Spleen (tissue), 11 donors: ENCODE data around the gene PARD6G. TPM values are rescaled to one million over a fixed set of nuclear protein-coding genes. Genes with fewer than 3 reads are reported as not detected.

Source experiments
- DNase-seq: peaks from one replicate; pipeline ENCODE4 v3.0.0-alpha.2; 2020
- H3K27ac ChIP-seq, 8 donors: fragments of 200-600 bp; sonication (generic) in 7 of 8; 1 replicate in 4 of 8; 2 replicates in 4 of 8; pipeline versions ENCODE4 v1.5.0 to v1.8.0; 2016 to 2021; ENCODE audit warnings: inconsistent platforms in 4 of 8, mild to moderate bottlenecking in 4 of 8, moderate library complexity in 1 of 8
- H3K27me3 ChIP-seq, 7 donors: fragments of 200-600 bp; sonication (generic) in 6 of 7; replicated peaks in 1 of 7; 1 replicate in 4 of 7; 2 replicates in 3 of 7; pipeline versions ENCODE4 v1.5.0 to v1.8.0; 2016 to 2021; ENCODE audit warnings: inconsistent platforms in 3 of 7, mild to moderate bottlenecking in 1 of 7
- H3K36me3 ChIP-seq, 6 donors: fragments of 200-600 bp; sonication (generic) in 5 of 6; 1 replicate in 4 of 6; 2 replicates in 2 of 6; pipeline versions ENCODE4 v1.5.0 to v1.8.0; 2016 to 2021; ENCODE audit warnings: inconsistent platforms in 2 of 6
- H3K4me1 ChIP-seq, 6 donors: fragments of 200-600 bp; sonication (generic) in 5 of 6; 1 replicate in 3 of 6; 2 replicates in 3 of 6; pipeline versions ENCODE4 v1.5.0 to v1.8.0; 2016 to 2021; ENCODE audit warnings: inconsistent platforms in 3 of 6
- H3K4me3 ChIP-seq, 8 donors: fragments of 200-600 bp; sonication (generic) in 7 of 8; 1 replicate in 4 of 8; 2 replicates in 4 of 8; pipeline versions ENCODE4 v1.5.0 to v1.8.0; 2016 to 2021; ENCODE audit warnings: inconsistent platforms in 4 of 8, mild to moderate bottlenecking in 4 of 8, moderate library complexity in 2 of 8
- H3K9me3 ChIP-seq, 8 donors: fragments of 200-600 bp; sonication (generic) in 7 of 8; 1 replicate in 4 of 8; 2 replicates in 4 of 8; pipeline versions ENCODE4 v1.5.0 to v1.8.0; 2016 to 2021; ENCODE audit warnings: inconsistent platforms in 4 of 8
- POLR2A ChIP-seq, 3 donors: fragments of 450-650 bp; IDR thresholded peaks; one replicate each; pipeline ENCODE4 v1.5.1; 2017; ENCODE audit warnings: antibody characterized with exemption in 3 of 3, mild to moderate bottlenecking in 1 of 3
- POLR2AphosphoS5 ChIP-seq, 3 donors: sonication (generic); formaldehyde crosslinking; IDR thresholded peaks; one replicate each; pipeline ENCODE4 v1.5.1; 2017; ENCODE audit warnings: antibody characterized with exemption in 3 of 3
- whole genome bisulfite sequencing, 5 donors: extraction: QIAGEN DNeasy Blood & Tissue Kit in 3 of 5; methylation state at CpG; one replicate each; pipeline versions ENCODE4 v1.1.5 to v1.1.7; 2013 to 2018; 5-methylcytosine and 5-hydroxymethylcytosine counted together
- intact Hi-C: fragments of 100-400 bp; cut with DNase I; formaldehyde crosslinking; loops from one replicate; pipeline ENCODE4 v1.15.0; 2023; ENCODE audit warnings: low total_unique reads
- polyA plus RNA-seq, 3 donors: library from polyadenylated mRNA; stranded (reverse); fragments of 200-250 nt; gene quantifications; one replicate each; pipeline ENCODE4 v1.2.1, GENCODE V29; 2013
- total RNA-seq, 7 donors: library from RNA; depleted of rRNA in 3 of 7; stranded (reverse); fragments of >200 nt in 3 of 7; fragmentation: NEBNext Ultra II Directional in 4 of 7; extraction: Animal tissue kit (Norgen Biotek cat#: 25700) in 4 of 7; gene quantifications; one replicate each; pipeline versions ENCODE4 v1.1.0 to v1.2.1, GENCODE V29; 2016 to 2021
- TF ChIP-seq, protein P1 (sequence below), 11 experiments: fragments of 200-600 bp in 7 of 11; fragments of 450-650 bp in 4 of 11; sonication (generic) in 4 of 11; IDR thresholded peaks in 8 of 11; conservative IDR thresholded peaks in 3 of 11; 1 replicate in 7 of 11; 2 replicates in 4 of 11; pipeline versions ENCODE4 v1.4.0 to v1.8.0; 2016 to 2021; ENCODE audit warnings: antibody characterized with exemption in 11 of 11, inconsistent platforms in 4 of 11, mild to moderate bottlenecking in 1 of 11
- donor health status: healthy with polysubstance abuse.
- donor health status: DM: no; HTN: no; CAD: no; lungs with moderate emphysema.
- donor health status: DM: no; HTN: no; CAD: no.
- donor health status: Bipolar disorder and iron deficiency.
- donor health status: healthy.
- donor health status: DM: no; HTN: no; CAD: no.
- donor health status: DM: yes; HTN: yes; CAD: no.

Gene PARD6G
- total and polyA plus RNA-seq, 10 donors: 0.30 to 6.8 (median 2.4) TPM

DNA sequence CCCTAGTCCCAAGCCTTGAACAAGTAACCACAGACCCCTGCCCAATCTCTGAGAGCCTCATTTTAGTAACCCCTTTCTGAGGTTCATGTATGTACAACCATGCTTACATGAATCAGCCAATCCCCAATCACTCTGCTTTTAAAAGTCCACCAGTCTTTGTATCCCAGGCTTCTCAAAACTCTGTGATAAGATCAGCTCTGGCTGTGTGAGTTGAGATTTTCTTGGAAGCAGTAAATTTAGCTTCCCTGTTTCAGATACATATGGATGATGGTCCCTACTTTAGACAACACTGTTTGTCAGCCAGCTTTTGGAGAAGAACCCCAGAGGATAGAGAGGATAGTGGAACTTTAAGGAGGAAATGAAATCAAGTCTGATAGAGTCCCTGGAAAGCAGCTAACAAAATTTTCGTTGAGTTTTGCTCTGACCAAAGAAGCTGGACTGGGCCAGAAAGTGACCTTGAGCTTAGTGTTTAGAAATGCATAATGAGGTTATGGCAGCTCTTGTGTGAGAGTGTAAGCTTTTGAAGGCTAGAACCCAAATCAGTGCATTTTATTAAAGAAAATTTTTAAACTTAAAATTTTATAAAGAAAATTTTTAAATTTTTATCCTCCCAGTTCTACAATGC, 134.6 kb downstream of the PARD6G start:
- Histone ChIP-seq H3K27me3 (no peaks in the 10 kb centered on the region), H3K4me1 (peaks cover 12 to 72% (median 34%) of the 10 kb centered on the region in 6 donors), H3K36me3 (peaks cover 0 to 5% (median 1%) of the 10 kb centered on the region in 6 donors), H3K9me3 (peaks cover 0 to 7% (median 0%) of the 10 kb centered on the region in 8 donors), H3K4me3 (no peak overlapping the region), H3K27ac (no peak overlapping the region)
- no peak for TF ChIP-seq POLR2A (IDR thresholded peaks at IDR 0.05)
- TF ChIP-seq, protein P1, sequence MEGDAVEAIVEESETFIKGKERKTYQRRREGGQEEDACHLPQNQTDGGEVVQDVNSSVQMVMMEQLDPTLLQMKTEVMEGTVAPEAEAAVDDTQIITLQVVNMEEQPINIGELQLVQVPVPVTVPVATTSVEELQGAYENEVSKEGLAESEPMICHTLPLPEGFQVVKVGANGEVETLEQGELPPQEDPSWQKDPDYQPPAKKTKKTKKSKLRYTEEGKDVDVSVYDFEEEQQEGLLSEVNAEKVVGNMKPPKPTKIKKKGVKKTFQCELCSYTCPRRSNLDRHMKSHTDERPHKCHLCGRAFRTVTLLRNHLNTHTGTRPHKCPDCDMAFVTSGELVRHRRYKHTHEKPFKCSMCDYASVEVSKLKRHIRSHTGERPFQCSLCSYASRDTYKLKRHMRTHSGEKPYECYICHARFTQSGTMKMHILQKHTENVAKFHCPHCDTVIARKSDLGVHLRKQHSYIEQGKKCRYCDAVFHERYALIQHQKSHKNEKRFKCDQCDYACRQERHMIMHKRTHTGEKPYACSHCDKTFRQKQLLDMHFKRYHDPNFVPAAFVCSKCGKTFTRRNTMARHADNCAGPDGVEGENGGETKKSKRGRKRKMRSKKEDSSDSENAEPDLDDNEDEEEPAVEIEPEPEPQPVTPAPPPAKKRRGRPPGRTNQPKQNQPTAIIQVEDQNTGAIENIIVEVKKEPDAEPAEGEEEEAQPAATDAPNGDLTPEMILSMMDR (IDR thresholded peaks at IDR 0.05 in 8 of 11, conservative IDR thresholded peaks at IDR 0.05 in 3 of 11): no peak
- no peak for TF ChIP-seq POLR2AphosphoS5 (IDR thresholded peaks at IDR 0.05)
- intact Hi-C loops: no loop called here
- WGBS, 5 donors: 21 to 60% (median 43%) methylated on average over 1 of the region's 1 CpG
- DNase-seq: no peak

DNA sequence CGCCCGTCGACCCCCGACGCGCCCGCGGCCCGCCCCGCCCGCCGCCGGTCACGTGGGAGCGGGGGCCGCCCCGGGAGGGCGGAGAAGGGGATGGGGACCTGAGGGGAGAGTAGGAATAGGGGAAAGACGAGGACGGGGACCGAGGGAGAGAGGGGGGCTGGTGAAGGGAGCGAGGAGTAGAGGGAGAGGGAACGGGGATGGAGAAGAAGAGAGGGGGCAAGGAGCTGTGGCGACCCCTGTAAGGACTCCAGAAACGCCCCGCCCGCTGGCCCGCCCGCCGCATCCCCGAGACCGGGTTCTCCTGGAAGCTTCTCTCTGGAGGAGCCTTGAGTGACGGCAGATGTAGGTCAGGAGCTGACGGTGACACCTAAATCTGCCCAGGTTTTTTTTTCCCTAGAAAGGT, 137.6 kb downstream of the PARD6G start:
- Histone ChIP-seq H3K4me3 (peak overlapping the region; percentile 39 to 74 (median 56)), H3K36me3 (no peaks in the 10 kb centered on the region), H3K9me3 (peaks cover 0 to 7% (median 0%) of the 10 kb centered on the region in 8 donors), H3K27ac (peak overlapping the region; percentile 69 to 90 (median 85)), H3K27me3 (no peaks in the 10 kb centered on the region), H3K4me1 (peaks cover 12 to 68% (median 25%) of the 10 kb centered on the region in 6 donors)
- intact Hi-C loops: no loop called here
- WGBS, 5 donors: 0 to 1% (median 0%) methylated on average over 27 to 34 of the region's 34 CpGs
- DNase-seq: peak; percentile 83
- TF ChIP-seq POLR2A (IDR thresholded peaks at IDR 0.05) (no peak), POLR2AphosphoS5 (IDR thresholded peaks at IDR 0.05) (no peak)
- TF ChIP-seq, protein P1 (IDR thresholded peaks at IDR 0.05 in 8 of 11, conservative IDR thresholded peaks at IDR 0.05 in 3 of 11): no peak

DNA sequence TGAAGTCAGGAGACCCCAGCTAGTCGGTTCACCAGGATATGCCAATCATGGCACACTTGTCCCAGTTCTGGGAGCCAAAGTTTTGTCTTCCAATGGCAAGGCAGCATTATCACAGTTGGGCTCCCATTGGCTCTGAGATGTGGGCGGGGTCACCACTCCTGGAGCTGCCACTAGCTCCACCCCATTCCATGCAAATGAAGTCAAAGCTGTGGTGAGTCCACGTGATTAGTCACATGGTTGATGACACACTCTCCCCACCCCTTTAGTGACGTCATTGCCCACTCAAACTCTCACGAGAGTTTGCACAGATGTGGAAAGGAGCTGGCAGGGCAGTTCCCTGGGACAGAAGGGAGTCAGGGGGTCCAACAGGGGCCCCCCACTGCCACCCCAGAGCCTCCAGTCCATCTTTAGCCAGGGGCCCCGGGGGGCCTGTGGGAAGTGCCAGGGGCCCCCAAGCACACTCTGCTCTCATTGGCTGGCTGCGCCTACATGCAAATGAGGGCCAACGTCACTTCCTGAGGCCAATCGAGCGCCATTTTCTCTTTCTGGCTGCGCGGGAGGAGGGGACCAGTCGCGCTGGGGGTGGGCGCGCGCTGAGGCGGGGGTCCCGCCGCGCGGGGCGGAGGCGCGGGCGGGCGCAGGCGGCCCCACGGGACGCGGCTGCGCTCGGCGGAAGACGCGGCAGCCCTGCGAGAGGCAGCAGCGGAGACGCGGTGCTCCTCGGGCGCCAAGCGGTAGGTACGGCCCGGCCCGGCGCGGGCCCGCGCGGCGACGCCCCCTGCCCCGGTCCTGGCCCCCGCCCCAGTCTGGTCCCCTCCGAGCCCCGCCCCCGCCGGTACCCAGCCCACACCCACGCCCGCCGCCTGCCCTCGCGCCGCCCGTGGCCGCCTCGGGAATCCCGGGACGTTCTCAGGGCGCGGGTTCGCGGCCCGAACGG, 138.3 kb downstream of the PARD6G start, which contains the start of gene ADNP2:
ADNP2 (plus strand) TSS at position 524 of the 937 bp plus-strand sequence. CDS start 8,281 bp downstream, outside the sequence.
- TF ChIP-seq, protein P1 (IDR thresholded peaks at IDR 0.05 in 8 of 11, conservative IDR thresholded peaks at IDR 0.05 in 3 of 11): no peak
- TF ChIP-seq POLR2A (IDR thresholded peaks at IDR 0.05): no peak
- TF ChIP-seq POLR2AphosphoS5 (IDR thresholded peaks at IDR 0.05): peak; percentile 71 to 78 (median 71)
- peak within 1 kb of the TSS; percentile 69 to 90 (median 85) for H3K27ac ChIP-seq
- H3K4me3 ChIP-seq: peak within 1 kb of the TSS; percentile 39 to 74 (median 56)
- 2 to 8% (median 2%) methylated on average over 16 to 76 of the region's 76 CpGs for WGBS, 5 donors
- intact Hi-C loops: no loop called here
- DNase-seq: peak; percentile 86
- H3K4me1 ChIP-seq: peaks cover 12 to 62% (median 21%) of the 10 kb centered on the region in 6 donors
- no peaks in the 10 kb centered on the region for H3K36me3 ChIP-seq
- H3K27me3 ChIP-seq: no peaks in the 10 kb centered on the region
- peaks cover 0 to 7% (median 0%) of the 10 kb centered on the region in 8 donors for H3K9me3 ChIP-seq
